ENCODE measurements around the gene HMGA1. TPM values are rescaled to one million over a fixed set of nuclear protein-coding genes. Genes with fewer than 3 reads are reported as not detected.

Gene HMGA1
- polyA plus RNA-seq, 1 of the 3 experiments (the other 2 are of a cell fraction), result 433 TPM

GRCh38 chr6:34243901-34244884, 7.5 kb downstream of the HMGA1 start:
- peaks cover 52% of the 10 kb centered on the region for H3F3A ChIP-seq (replicated peaks; ENCODE audit: insufficient read depth)
- H2AFZ ChIP-seq (ENCODE audit: low read depth), result no peak overlapping the region
- peak overlapping the region in 1 of 2 experiments; percentile 25; a peak in 1 of 4 replicates for H3K4me3 ChIP-seq (ENCODE audit: low read depth in 2 of 2, low read length in 1 of 2)
- POLR2A ChIA-PET, result interaction anchor here (1.0 kb wide), 1 partner anchor 43 kb away, joined by 3 read pairs; no protein-coding TSS in a partner anchor
- H3K4me1 ChIP-seq (ENCODE audit: control insufficient read depth in 1 of 2, insufficient read depth in 2 of 2, low read depth in 1 of 2, low read length in 1 of 2), result peaks cover 22 to 52% of the 10 kb centered on the region in 2 experiments
- peak overlapping the region; percentile 76; the same call in 1 of the 2 replicates for H3K9ac ChIP-seq
- no peaks in the 10 kb centered on the region for H3K9me3 ChIP-seq
- H4K20me1 ChIP-seq (ENCODE audit: insufficient read depth), result no peaks in the 10 kb centered on the region
- H3K27ac ChIP-seq (ENCODE audit: low read depth in 2 of 2, low read length in 1 of 2), result peak overlapping the region; percentile 8 to 97
- peaks cover 11 to 17% of the 10 kb centered on the region in 2 experiments for H3K36me3 ChIP-seq (replicated peaks in 1 of 2; ENCODE audit: control insufficient read depth in 1 of 2, insufficient read depth in 2 of 2, low read length in 1 of 2)
- H3K9me2 ChIP-seq, result no peaks in the 10 kb centered on the region
- CTCF ChIA-PET, result interaction anchor here (0.6 to 2.3 kb wide), 7 partner anchors 14 to 172 kb away, joined by 3 to 8 read pairs (median 3); no protein-coding TSS in a partner anchor
- H3K79me2 ChIP-seq (ENCODE audit: insufficient read depth), result peaks cover 35% of the 10 kb centered on the region
- no peaks in the 10 kb centered on the region for H3K27me3 ChIP-seq (ENCODE audit: insufficient read depth)
- DNase-seq, result peak; percentile 53
- WGBS (ENCODE audit: low lambda C conversion rate), result 8% methylated on average over 13 of the region's 19 CpGs
- H3K4me2 ChIP-seq, result peak overlapping the region; percentile 92
- no peak for TF ChIP-seq MXI1 (IDR thresholded peaks at IDR 0.05; ENCODE audit: low read depth, low read length)
- no peak for TF ChIP-seq IRF3 (IDR thresholded peaks at IDR 0.05; ENCODE audit: low read depth, low read length)
- TF ChIP-seq GABPA (IDR thresholded peaks at IDR 0.05; ENCODE audit: low read depth), result no peak
- TF ChIP-seq ELF1 (IDR thresholded peaks at IDR 0.05), result 0 out of 2 replicates have a peak, but pooled peaks have one; percentile 39
- no peak for TF ChIP-seq SMC3 (IDR thresholded peaks at IDR 0.05; ENCODE audit: low read depth, low read length)
- TF ChIP-seq TCF12 (IDR thresholded peaks at IDR 0.05), result peak; percentile 72
- TF ChIP-seq RXRA (IDR thresholded peaks at IDR 0.05; ENCODE audit: borderline replicate concordance, low read depth), result peak; percentile 99
- TF ChIP-seq GATA2 (CRISPR knock-in tag; IDR thresholded peaks at IDR 0.05), result no peak
- TF ChIP-seq POLR2AphosphoS5 (IDR thresholded peaks at IDR 0.05; ENCODE audit: low read depth, low read length), result no peak
- TF ChIP-seq, protein P1, sequence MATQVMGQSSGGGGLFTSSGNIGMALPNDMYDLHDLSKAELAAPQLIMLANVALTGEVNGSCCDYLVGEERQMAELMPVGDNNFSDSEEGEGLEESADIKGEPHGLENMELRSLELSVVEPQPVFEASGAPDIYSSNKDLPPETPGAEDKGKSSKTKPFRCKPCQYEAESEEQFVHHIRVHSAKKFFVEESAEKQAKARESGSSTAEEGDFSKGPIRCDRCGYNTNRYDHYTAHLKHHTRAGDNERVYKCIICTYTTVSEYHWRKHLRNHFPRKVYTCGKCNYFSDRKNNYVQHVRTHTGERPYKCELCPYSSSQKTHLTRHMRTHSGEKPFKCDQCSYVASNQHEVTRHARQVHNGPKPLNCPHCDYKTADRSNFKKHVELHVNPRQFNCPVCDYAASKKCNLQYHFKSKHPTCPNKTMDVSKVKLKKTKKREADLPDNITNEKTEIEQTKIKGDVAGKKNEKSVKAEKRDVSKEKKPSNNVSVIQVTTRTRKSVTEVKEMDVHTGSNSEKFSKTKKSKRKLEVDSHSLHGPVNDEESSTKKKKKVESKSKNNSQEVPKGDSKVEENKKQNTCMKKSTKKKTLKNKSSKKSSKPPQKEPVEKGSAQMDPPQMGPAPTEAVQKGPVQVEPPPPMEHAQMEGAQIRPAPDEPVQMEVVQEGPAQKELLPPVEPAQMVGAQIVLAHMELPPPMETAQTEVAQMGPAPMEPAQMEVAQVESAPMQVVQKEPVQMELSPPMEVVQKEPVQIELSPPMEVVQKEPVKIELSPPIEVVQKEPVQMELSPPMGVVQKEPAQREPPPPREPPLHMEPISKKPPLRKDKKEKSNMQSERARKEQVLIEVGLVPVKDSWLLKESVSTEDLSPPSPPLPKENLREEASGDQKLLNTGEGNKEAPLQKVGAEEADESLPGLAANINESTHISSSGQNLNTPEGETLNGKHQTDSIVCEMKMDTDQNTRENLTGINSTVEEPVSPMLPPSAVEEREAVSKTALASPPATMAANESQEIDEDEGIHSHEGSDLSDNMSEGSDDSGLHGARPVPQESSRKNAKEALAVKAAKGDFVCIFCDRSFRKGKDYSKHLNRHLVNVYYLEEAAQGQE (IDR thresholded peaks at IDR 0.05; ENCODE audit: low read depth, low read length), result no peak
- TF ChIP-seq CTCF (IDR thresholded peaks at IDR 0.05), result peak; percentile 55
- TF ChIP-seq, protein P2, sequence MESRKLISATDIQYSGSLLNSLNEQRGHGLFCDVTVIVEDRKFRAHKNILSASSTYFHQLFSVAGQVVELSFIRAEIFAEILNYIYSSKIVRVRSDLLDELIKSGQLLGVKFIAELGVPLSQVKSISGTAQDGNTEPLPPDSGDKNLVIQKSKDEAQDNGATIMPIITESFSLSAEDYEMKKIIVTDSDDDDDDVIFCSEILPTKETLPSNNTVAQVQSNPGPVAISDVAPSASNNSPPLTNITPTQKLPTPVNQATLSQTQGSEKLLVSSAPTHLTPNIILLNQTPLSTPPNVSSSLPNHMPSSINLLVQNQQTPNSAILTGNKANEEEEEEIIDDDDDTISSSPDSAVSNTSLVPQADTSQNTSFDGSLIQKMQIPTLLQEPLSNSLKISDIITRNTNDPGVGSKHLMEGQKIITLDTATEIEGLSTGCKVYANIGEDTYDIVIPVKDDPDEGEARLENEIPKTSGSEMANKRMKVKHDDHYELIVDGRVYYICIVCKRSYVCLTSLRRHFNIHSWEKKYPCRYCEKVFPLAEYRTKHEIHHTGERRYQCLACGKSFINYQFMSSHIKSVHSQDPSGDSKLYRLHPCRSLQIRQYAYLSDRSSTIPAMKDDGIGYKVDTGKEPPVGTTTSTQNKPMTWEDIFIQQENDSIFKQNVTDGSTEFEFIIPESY (IDR thresholded peaks at IDR 0.05; ENCODE audit: borderline replicate concordance, low read depth), result no peak; the same call in 1 of the 2 replicates
- TF ChIP-seq MAX (IDR thresholded peaks at IDR 0.05; ENCODE audit: low read depth), result peak; percentile 46
- TF ChIP-seq, protein P3, sequence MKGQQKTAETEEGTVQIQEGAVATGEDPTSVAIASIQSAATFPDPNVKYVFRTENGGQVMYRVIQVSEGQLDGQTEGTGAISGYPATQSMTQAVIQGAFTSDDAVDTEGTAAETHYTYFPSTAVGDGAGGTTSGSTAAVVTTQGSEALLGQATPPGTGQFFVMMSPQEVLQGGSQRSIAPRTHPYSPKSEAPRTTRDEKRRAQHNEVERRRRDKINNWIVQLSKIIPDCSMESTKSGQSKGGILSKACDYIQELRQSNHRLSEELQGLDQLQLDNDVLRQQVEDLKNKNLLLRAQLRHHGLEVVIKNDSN (IDR thresholded peaks at IDR 0.05; ENCODE audit: borderline replicate concordance, low read depth), result no peak
- peak; percentile 37; the same call in 1 of the 2 replicates for TF ChIP-seq MEF2A (IDR thresholded peaks at IDR 0.05; ENCODE audit: borderline replicate concordance, low read depth)
- TF ChIP-seq FOXM1 (IDR thresholded peaks at IDR 0.05; ENCODE audit: low read depth), result peak; percentile 40; the same call in 1 of the 2 replicates
- TF ChIP-seq, protein P4, sequence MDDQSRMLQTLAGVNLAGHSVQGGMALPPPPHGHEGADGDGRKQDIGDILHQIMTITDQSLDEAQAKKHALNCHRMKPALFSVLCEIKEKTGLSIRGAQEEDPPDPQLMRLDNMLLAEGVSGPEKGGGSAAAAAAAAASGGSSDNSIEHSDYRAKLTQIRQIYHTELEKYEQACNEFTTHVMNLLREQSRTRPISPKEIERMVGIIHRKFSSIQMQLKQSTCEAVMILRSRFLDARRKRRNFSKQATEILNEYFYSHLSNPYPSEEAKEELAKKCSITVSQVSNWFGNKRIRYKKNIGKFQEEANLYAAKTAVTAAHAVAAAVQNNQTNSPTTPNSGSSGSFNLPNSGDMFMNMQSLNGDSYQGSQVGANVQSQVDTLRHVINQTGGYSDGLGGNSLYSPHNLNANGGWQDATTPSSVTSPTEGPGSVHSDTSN (IDR thresholded peaks at IDR 0.05), result peak; percentile 70
- TF ChIP-seq RFX5 (IDR thresholded peaks at IDR 0.05; ENCODE audit: low read length), result no peak
- no peak for TF ChIP-seq CHD2 (IDR thresholded peaks at IDR 0.05; ENCODE audit: low read length, partially characterized antibody)
- TF ChIP-seq FOSL2 (IDR thresholded peaks at IDR 0.05; ENCODE audit: borderline replicate concordance, low read depth), result peak; percentile 100
- peak; percentile 98 for TF ChIP-seq JUND (IDR thresholded peaks at IDR 0.05)
